ENCODE measurements around the gene SHH.

Gene SHH

GRCh38 chr7:155792315-155792960 is 19.8 kb downstream of the SHH start:
- no peak for DNase-seq (ENCODE audit: low read depth in 2 of 2)

- DNase-seq (ENCODE audit: low read depth in 2 of 2): no peak
These were observed 20.4 kb downstream of the SHH start for GRCh38 chr7:155791836-155792235.

GRCh38 chr7:155791214-155791737 is 21.0 kb downstream of the SHH start:
- no peak for DNase-seq (ENCODE audit: low read depth in 2 of 2)

GRCh38 chr7:155790666-155791065 is 21.6 kb downstream of the SHH start:
- DNase-seq (ENCODE audit: low read depth in 2 of 2): no peak

GRCh38 chr7:155789001-155789725 is 23.1 kb downstream of the SHH start:
- no peak for DNase-seq (ENCODE audit: low read depth in 2 of 2)

- no peak for DNase-seq (ENCODE audit: low read depth in 2 of 2)
These were observed 23.7 kb downstream of the SHH start for GRCh38 chr7:155788616-155789000.

- DNase-seq (ENCODE audit: low read depth in 2 of 2): no peak
These were observed 25.0 kb downstream of the SHH start for GRCh38 chr7:155787171-155787851.

- no peak for DNase-seq (ENCODE audit: low read depth in 2 of 2)
These were observed 25.8 kb downstream of the SHH start for GRCh38 chr7:155786491-155786890.

GRCh38 chr7:155785536-155785935 is 26.7 kb downstream of the SHH start:
- DNase-seq (ENCODE audit: low read depth in 2 of 2): no peak

GRCh38 chr7:155782466-155782865 is 29.8 kb downstream of the SHH start:
- no peak for DNase-seq (ENCODE audit: low read depth in 2 of 2)

- no peak for DNase-seq (ENCODE audit: low read depth in 2 of 2)
These were observed 30.8 kb downstream of the SHH start for GRCh38 chr7:155781433-155781832.

- no peak for DNase-seq (ENCODE audit: low read depth in 2 of 2)
These were observed 31.4 kb downstream of the SHH start for GRCh38 chr7:155780884-155781283.

- no peak for DNase-seq (ENCODE audit: low read depth in 2 of 2)
These were observed 33.9 kb downstream of the SHH start for GRCh38 chr7:155778349-155778748.

- no peak for DNase-seq (ENCODE audit: low read depth in 2 of 2)
These were observed 35.7 kb downstream of the SHH start for GRCh38 chr7:155776606-155777005.

- DNase-seq (ENCODE audit: low read depth in 2 of 2): no peak
These were observed 36.6 kb downstream of the SHH start for GRCh38 chr7:155775691-155776090.

- no peak for DNase-seq (ENCODE audit: low read depth in 2 of 2)
These were observed 37.3 kb downstream of the SHH start for GRCh38 chr7:155774947-155775346.

- no peak for DNase-seq (ENCODE audit: low read depth in 2 of 2)
These were observed 38.7 kb downstream of the SHH start for GRCh38 chr7:155773531-155773930.

- no peak for DNase-seq (ENCODE audit: low read depth in 2 of 2)
These were observed 42.0 kb downstream of the SHH start for GRCh38 chr7:155770241-155770640.

- DNase-seq (ENCODE audit: low read depth in 2 of 2): no peak
These were observed 42.6 kb downstream of the SHH start for GRCh38 chr7:155769701-155770100.

GRCh38 chr7:155766966-155767916 is 45.0 kb downstream of the SHH start:
- DNase-seq (ENCODE audit: low read depth in 2 of 2): no peak

GRCh38 chr7:155766386-155766785 is 45.9 kb downstream of the SHH start:
- DNase-seq (ENCODE audit: low read depth in 2 of 2): no peak

GRCh38 chr7:155765458-155765857 is 46.8 kb downstream of the SHH start:
- DNase-seq (ENCODE audit: low read depth in 2 of 2): no peak
